HUES48 (cell line): Measurements from ENCODE around the gene FGF8.

Experiments used
- H3K27ac ChIP-seq: one replicate; pipeline ENCODE4 v1.7.0; 2013; ENCODE audit warnings: low read depth, low read length, inconsistent platforms
- H3K27me3 ChIP-seq: 2 replicates; pipeline ENCODE4 v1.6.1; 2013; ENCODE audit warnings: mild to moderate bottlenecking, low read length; ENCODE audit not compliant: control insufficient read depth, insufficient read depth
- H3K36me3 ChIP-seq: 2 replicates; pipeline ENCODE4 v1.6.1; 2013; ENCODE audit warnings: low read length; ENCODE audit not compliant: control insufficient read depth, insufficient read depth
- H3K4me1 ChIP-seq: 2 replicates; pipeline ENCODE4 v1.6.1; 2013; ENCODE audit warnings: mild to moderate bottlenecking, low read length; ENCODE audit not compliant: control insufficient read depth, insufficient read depth
- H3K4me3 ChIP-seq: 2 replicates; pipeline ENCODE4 v1.5.1; 2013; ENCODE audit warnings: mild to moderate bottlenecking, low read depth, low read length
- H3K9ac ChIP-seq: 2 replicates; pipeline ENCODE4 v1.6.1; 2013; ENCODE audit warnings: mild to moderate bottlenecking, low read depth, low read length, moderate library complexity
- H3K9me3 ChIP-seq: 2 replicates; pipeline ENCODE4 v1.6.1; 2013; ENCODE audit warnings: low read length; ENCODE audit not compliant: control insufficient read depth, insufficient read depth

Gene FGF8

GRCh38 chr10:101723176-101723575 lies 52.7 kb downstream of the FGF8 start:
- no peak overlapping the region for H3K27ac ChIP-seq
- no peaks in the 10 kb centered on the region for H3K9me3 ChIP-seq
- no peaks in the 10 kb centered on the region for H3K36me3 ChIP-seq
- no peak overlapping the region for H3K9ac ChIP-seq
- no peaks in the 10 kb centered on the region for H3K27me3 ChIP-seq
- no peak overlapping the region for H3K4me3 ChIP-seq
- H3K4me1 ChIP-seq = peaks cover 19% of the 10 kb centered on the region

DNA sequence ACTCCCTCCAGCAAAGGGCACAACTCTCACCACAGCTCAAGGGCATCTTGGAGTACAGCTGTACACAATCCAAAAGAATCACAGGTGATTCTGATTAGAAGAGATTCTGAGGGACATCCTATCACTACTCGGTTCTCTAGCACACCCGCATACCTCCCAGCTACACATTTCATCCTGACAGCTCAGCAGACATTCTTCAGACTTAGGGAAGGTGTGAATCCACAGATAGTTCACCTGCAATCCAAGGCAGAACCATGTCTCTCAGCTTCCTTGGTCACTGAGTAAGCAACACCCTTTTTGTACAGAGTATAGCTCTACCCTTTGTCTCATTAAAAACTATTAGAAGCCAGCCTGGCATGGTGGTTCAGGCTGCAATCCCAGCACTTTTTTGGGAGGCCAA lies 54.1 kb downstream of the FGF8 start:
- no peaks in the 10 kb centered on the region for H3K9me3 ChIP-seq
- no peaks in the 10 kb centered on the region for H3K27me3 ChIP-seq
- H3K27ac ChIP-seq = no peak overlapping the region
- peaks cover 19% of the 10 kb centered on the region for H3K4me1 ChIP-seq
- no peak overlapping the region for H3K4me3 ChIP-seq
- H3K9ac ChIP-seq = no peak overlapping the region
- no peaks in the 10 kb centered on the region for H3K36me3 ChIP-seq

- Histone ChIP-seq H3K27ac (no peak overlapping the region), H3K9ac (no peak overlapping the region), H3K27me3 (no peaks in the 10 kb centered on the region), H3K36me3 (no peaks in the 10 kb centered on the region), H3K4me3 (no peak overlapping the region), H3K4me1 (peaks cover 17% of the 10 kb centered on the region), H3K9me3 (no peaks in the 10 kb centered on the region)
These were observed 55.2 kb downstream of the FGF8 start for GRCh38 chr10:101720606-101721230.
